Measurements from ENCODE around the gene SNORC. TPM values are rescaled to one million over a fixed set of nuclear protein-coding genes. Genes with fewer than 3 reads are reported as not detected.

Gene SNORC
- total and polyA plus RNA-seq, 2 of the 4 experiments (the other 2 are of a cell fraction), result under 0.01 to 0.67 TPM

DNA sequence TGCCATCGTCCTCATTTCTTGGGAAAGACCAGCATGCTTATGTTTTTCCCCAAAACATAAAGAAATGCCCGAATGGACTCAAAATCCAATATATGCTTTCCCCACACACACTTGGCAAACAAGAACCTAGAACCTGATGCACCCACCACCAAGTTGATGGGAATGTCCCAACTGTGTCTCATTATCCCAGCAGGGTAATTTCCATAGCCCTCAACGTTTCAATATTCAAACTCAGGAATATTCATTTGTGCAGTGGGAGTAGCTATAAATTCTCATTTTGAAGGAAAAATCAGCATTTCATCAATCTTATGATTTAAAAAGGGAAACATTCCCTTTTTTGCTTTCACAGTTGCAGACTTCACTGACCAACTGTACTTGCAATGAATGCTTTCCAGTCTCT, 50.7 kb downstream of the SNORC start:
- H3K18ac ChIP-seq (ENCODE audit: low read depth, low read length), result no peak overlapping the region
- no peak overlapping the region for H2AFZ ChIP-seq (replicated peaks; ENCODE audit: low read length, poor library complexity)
- H3K56ac ChIP-seq (ENCODE audit: extremely low read depth, insufficient read depth, low read length), result no peak overlapping the region
- H3K9ac ChIP-seq (ENCODE audit: low read depth, low read length), result no peak overlapping the region
- in situ Hi-C loops (cut with MboI; ENCODE audit: low sequenced_read_pairs) (no loop called here), dilution Hi-C loops (cut with HindIII; ENCODE audit: low sequenced_read_pairs, unreplicated experiment) (no loop called here), intact Hi-C loops (cut with micrococcal nuclease) (no loop called here)
- no peaks in the 10 kb centered on the region for H3K4me1 ChIP-seq (ENCODE audit: control insufficient read depth, insufficient read depth, low read length)
- H2BK20ac ChIP-seq (ENCODE audit: low read depth, low read length), result no peak overlapping the region
- H3K9me3 ChIP-seq (ENCODE audit: control insufficient read depth, insufficient read depth, low read length), result peaks cover 3% of the 10 kb centered on the region
- TF ChIP-seq MXI1 (IDR thresholded peaks at IDR 0.05; ENCODE audit: borderline replicate concordance, low read depth, low read length) (no peak), MAZ (IDR thresholded peaks at IDR 0.05; ENCODE audit: borderline replicate concordance, low read depth, low read length) (no peak), SMC3 (IDR thresholded peaks at IDR 0.05; ENCODE audit: low read depth, low read length) (no peak), CEBPB (IDR thresholded peaks at IDR 0.05; ENCODE audit: low read depth, low read length) (no peak), BHLHE40 (IDR thresholded peaks at IDR 0.05; ENCODE audit: low read depth, low read length) (no peak), NFE2L2 (IDR thresholded peaks at IDR 0.05; ENCODE audit: low read depth, low read length) (no peak), CHD1 (IDR thresholded peaks at IDR 0.05; ENCODE audit: low read depth, low read length) (no peak), RCOR1 (IDR thresholded peaks at IDR 0.05; ENCODE audit: insufficient replicate concordance, low read length) (no peak), RAD21 (IDR thresholded peaks at IDR 0.05; ENCODE audit: low read length) (no peak), MAFK (IDR thresholded peaks at IDR 0.05; ENCODE audit: low read depth, low read length) (no peak)
- TF ChIP-seq, protein P1, sequence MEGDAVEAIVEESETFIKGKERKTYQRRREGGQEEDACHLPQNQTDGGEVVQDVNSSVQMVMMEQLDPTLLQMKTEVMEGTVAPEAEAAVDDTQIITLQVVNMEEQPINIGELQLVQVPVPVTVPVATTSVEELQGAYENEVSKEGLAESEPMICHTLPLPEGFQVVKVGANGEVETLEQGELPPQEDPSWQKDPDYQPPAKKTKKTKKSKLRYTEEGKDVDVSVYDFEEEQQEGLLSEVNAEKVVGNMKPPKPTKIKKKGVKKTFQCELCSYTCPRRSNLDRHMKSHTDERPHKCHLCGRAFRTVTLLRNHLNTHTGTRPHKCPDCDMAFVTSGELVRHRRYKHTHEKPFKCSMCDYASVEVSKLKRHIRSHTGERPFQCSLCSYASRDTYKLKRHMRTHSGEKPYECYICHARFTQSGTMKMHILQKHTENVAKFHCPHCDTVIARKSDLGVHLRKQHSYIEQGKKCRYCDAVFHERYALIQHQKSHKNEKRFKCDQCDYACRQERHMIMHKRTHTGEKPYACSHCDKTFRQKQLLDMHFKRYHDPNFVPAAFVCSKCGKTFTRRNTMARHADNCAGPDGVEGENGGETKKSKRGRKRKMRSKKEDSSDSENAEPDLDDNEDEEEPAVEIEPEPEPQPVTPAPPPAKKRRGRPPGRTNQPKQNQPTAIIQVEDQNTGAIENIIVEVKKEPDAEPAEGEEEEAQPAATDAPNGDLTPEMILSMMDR (conservative IDR thresholded peaks at IDR 0.05; ENCODE audit: low read depth, low read length), result no peak
- TF ChIP-seq, protein P2, sequence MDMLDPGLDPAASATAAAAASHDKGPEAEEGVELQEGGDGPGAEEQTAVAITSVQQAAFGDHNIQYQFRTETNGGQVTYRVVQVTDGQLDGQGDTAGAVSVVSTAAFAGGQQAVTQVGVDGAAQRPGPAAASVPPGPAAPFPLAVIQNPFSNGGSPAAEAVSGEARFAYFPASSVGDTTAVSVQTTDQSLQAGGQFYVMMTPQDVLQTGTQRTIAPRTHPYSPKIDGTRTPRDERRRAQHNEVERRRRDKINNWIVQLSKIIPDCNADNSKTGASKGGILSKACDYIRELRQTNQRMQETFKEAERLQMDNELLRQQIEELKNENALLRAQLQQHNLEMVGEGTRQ (IDR thresholded peaks at IDR 0.05; ENCODE audit: low read depth, low read length), result no peak
- TF ChIP-seq, protein P3, sequence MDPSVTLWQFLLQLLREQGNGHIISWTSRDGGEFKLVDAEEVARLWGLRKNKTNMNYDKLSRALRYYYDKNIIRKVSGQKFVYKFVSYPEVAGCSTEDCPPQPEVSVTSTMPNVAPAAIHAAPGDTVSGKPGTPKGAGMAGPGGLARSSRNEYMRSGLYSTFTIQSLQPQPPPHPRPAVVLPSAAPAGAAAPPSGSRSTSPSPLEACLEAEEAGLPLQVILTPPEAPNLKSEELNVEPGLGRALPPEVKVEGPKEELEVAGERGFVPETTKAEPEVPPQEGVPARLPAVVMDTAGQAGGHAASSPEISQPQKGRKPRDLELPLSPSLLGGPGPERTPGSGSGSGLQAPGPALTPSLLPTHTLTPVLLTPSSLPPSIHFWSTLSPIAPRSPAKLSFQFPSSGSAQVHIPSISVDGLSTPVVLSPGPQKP (IDR thresholded peaks at IDR 0.05; ENCODE audit: borderline replicate concordance, low read depth, low read length), result no peak
- no peak overlapping the region for H2BK15ac ChIP-seq (ENCODE audit: low read depth, low read length)
- H2AK9ac ChIP-seq (replicated peaks; ENCODE audit: low read depth, low read length, poor library complexity), result no peak overlapping the region
- no peak overlapping the region for H4K91ac ChIP-seq (ENCODE audit: insufficient read depth, low read depth, low read length)
- H3K4ac ChIP-seq (ENCODE audit: low read depth, low read length), result no peak overlapping the region
- H2BK5ac ChIP-seq (ENCODE audit: low read depth, low read length, poor library complexity, severe bottlenecking), result no peak overlapping the region
- peaks cover 26% of the 10 kb centered on the region for H3K27me3 ChIP-seq (ENCODE audit: control insufficient read depth, insufficient read depth, low read length)
- no peak overlapping the region for H3K27ac ChIP-seq (ENCODE audit: insufficient read depth, low read length)
- ChIA-PET POLR2A (ENCODE audit: unreplicated experiment) (interaction anchor here (0.6 kb wide), 1 partner anchor 17 kb away, joined by 3 read pairs; no protein-coding TSS in a partner anchor), CTCF (interaction anchor here (0.6 kb wide), 1 partner anchor 14 kb away, joined by 4 read pairs; no protein-coding TSS in a partner anchor)
- H4K20me1 ChIP-seq (ENCODE audit: insufficient read depth, low read length), result no peaks in the 10 kb centered on the region
- no peak overlapping the region for H3K23ac ChIP-seq (ENCODE audit: low read depth, low read length)
- no peak overlapping the region for H3K4me3 ChIP-seq (ENCODE audit: insufficient read depth, low read depth, low read length)
- H3K36me3 ChIP-seq (ENCODE audit: control insufficient read depth, insufficient read depth, low read length), result no peaks in the 10 kb centered on the region
- ATAC-seq (ENCODE audit: low read depth) (no peak), DNase-seq (no peak)
- H3K4me2 ChIP-seq (ENCODE audit: low read depth, low read length), result no peak overlapping the region
- H3K79me1 ChIP-seq (ENCODE audit: low read depth in 1 of 2, low read length in 2 of 2), result no peaks in the 10 kb centered on the region
- no peak overlapping the region for H2BK120ac ChIP-seq (ENCODE audit: low read depth, low read length)
- no peaks in the 10 kb centered on the region; the same call in 1 of the 2 replicates for H3K9me1 ChIP-seq (ENCODE audit: insufficient read depth, low read length)
- WGBS, 2 experiments (ENCODE audit: extremely low coverage in 2 of 2, insufficient read length in 1 of 2), result no CpG with 5 or more reads among the region's 3 CpGs
- H4K5ac ChIP-seq (ENCODE audit: low read depth, low read length), result no peak overlapping the region
- no peak overlapping the region for H4K8ac ChIP-seq (ENCODE audit: low read depth in 2 of 2, low read length in 2 of 2)
- no peak overlapping the region for H2AK5ac ChIP-seq (ENCODE audit: low read depth, low read length)
- BruUV-seq (replicated peaks), result no TSS peak
- H3K14ac ChIP-seq (replicated peaks; ENCODE audit: low read depth, low read length), result no peak overlapping the region
